ENCODE measurements around the gene WDR27. TPM values are rescaled to one million over a fixed set of nuclear protein-coding genes. Genes with fewer than 3 reads are reported as not detected.

The WDR27 gene
- total and polyA plus RNA-seq, 10 of the 15 experiments (the other 5 are each of a cell fraction or from before 2014, with no cell fraction given): 1.9 to 33.2 (median 19.0) TPM

DNA sequence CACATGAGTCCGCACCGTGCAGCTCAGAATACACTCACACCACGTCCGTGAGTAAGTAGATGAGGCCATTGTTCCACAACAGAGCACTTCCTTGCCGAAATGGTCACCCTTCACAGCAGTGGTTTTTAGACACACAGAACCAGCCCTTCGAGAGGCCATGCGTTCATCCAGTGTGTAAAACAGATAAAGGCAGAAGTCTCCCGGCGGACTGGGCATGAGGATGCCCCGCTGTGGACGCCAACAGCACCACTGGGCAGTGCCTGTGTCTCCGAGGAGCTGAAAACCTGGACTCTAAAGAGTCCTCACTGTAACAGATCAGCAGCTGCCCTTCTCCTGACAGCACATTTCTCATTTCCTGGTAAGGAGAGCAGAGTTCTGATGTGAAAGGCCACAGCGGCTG, 75.2 kb downstream of the WDR27 start:
- no peak overlapping the region for H2AFZ ChIP-seq (ENCODE audit: control insufficient read depth, low read depth, low read length)
- BruUV-seq (replicated peaks): no TSS peak
- no peak for FAIRE-seq
- in situ Hi-C loops (cut with MboI) (no loop called here), intact Hi-C loops (cut with micrococcal nuclease; ENCODE audit: unreplicated experiment) (no loop called here)
- RAD21 ChIA-PET (ENCODE audit: unreplicated experiment): no interaction called here
- H3K4me1 ChIP-seq (ENCODE audit: control insufficient read depth, insufficient read depth, low read length): no peaks in the 10 kb centered on the region
- no peak overlapping the region for H3K9ac ChIP-seq (ENCODE audit: control insufficient read depth, insufficient read depth, low read length)
- SMC1A ChIA-PET (ENCODE audit: uncharacterized antibody, unreplicated experiment): no interaction called here
- H3K79me2 ChIP-seq (ENCODE audit: control insufficient read depth, insufficient read depth, low read length): no peaks in the 10 kb centered on the region
- 93% methylated on average over 13 of the region's 13 CpGs for WGBS (ENCODE audit: insufficient coverage, insufficient replicate concordance, low lambda C conversion rate, missing lambda C conversion rate)
- H4K20me1 ChIP-seq (ENCODE audit: control insufficient read depth, insufficient read depth): no peaks in the 10 kb centered on the region
- no peak for DNase-seq (ENCODE audit: low read depth, low spot score)
- POLR2A ChIA-PET: no interaction called here
- no peak overlapping the region for H3K27ac ChIP-seq (ENCODE audit: control insufficient read depth, insufficient read depth)
- no peak for ATAC-seq
- no peak overlapping the region for H3K4me2 ChIP-seq (ENCODE audit: control insufficient read depth, insufficient read depth)
- TF ChIP-seq JUNB (IDR thresholded peaks at IDR 0.05) (no peak), JUND (IDR thresholded peaks at IDR 0.05; ENCODE audit: low read depth, low read length) (no peak), CREM (IDR thresholded peaks at IDR 0.05; ENCODE audit: low read depth) (no peak), TARDBP (IDR thresholded peaks at IDR 0.05; ENCODE audit: borderline replicate concordance) (no peak), ETV6 (conservative IDR thresholded peaks at IDR 0.05 in 1 of 2, IDR thresholded peaks at IDR 0.05 in 1 of 2; ENCODE audit: borderline replicate concordance in 1 of 2, low read depth in 1 of 2) (no peak), BCLAF1 (IDR thresholded peaks at IDR 0.05) (no peak), ZBED1 (IDR thresholded peaks at IDR 0.05; ENCODE audit: borderline replicate concordance) (no peak), ZNF384 (IDR thresholded peaks at IDR 0.05; ENCODE audit: borderline replicate concordance, low read depth, low read length) (no peak), BMI1 (IDR thresholded peaks at IDR 0.05; ENCODE audit: borderline replicate concordance) (no peak), HDGF (IDR thresholded peaks at IDR 0.05) (no peak), ZNF622 (IDR thresholded peaks at IDR 0.05) (no peak), SUZ12 (IDR thresholded peaks at IDR 0.05; ENCODE audit: unreplicated experiment) (no peak), ZNF217 (IDR thresholded peaks at IDR 0.05) (no peak), MYB (IDR thresholded peaks at IDR 0.05; ENCODE audit: borderline replicate concordance, low read depth, low read length) (no peak), SRF (IDR thresholded peaks at IDR 0.05; ENCODE audit: low read depth in 2 of 2, low read length in 2 of 2) (no peak)
- H3K4me3 ChIP-seq: no peak overlapping the region
- H3K27me3 ChIP-seq (replicated peaks in 1 of 2; ENCODE audit: control insufficient read depth in 2 of 2, insufficient read depth in 2 of 2, low read length in 1 of 2): no peaks in the 10 kb centered on the region
- CTCF ChIA-PET: no interaction called here
- H3K9me3 ChIP-seq (replicated peaks; ENCODE audit: control insufficient read depth, insufficient read depth, low read length): no peaks in the 10 kb centered on the region
- H3K36me3 ChIP-seq (ENCODE audit: control insufficient read depth in 2 of 2, insufficient read depth in 2 of 2, low read length in 1 of 2): no peaks in the 10 kb centered on the region
